GM18517 (cell line): ENCODE measurements around the gene C8G.

ENCODE experiments used
- ATAC-seq: cut with Tn5 transposase; IDR thresholded peaks from one replicate; pipeline ENCODE4 v1.9.1; 2021; ENCODE audit warnings: mild to moderate bottlenecking, moderate library complexity; ENCODE audit not compliant: unreplicated experiment

The C8G gene

GRCh38 chr9:136952876-136953770 lies 8.1 kb downstream of the C8G start:
- no peak for ATAC-seq

- ATAC-seq, result no peak
These were observed 8.8 kb downstream of the C8G start for GRCh38 chr9:136953771-136954269.

- ATAC-seq, result no peak
These were observed 9.4 kb downstream of the C8G start for GRCh38 chr9:136954270-136955083.

- ATAC-seq, result no peak
These were observed 10.3 kb downstream of the C8G start for GRCh38 chr9:136955202-136955942.

- no peak for ATAC-seq
These were observed 10.9 kb downstream of the C8G start for GRCh38 chr9:136955943-136956335.

- no peak for ATAC-seq
These were observed 11.6 kb downstream of the C8G start for GRCh38 chr9:136956604-136957003.

GRCh38 chr9:136957461-136957860 lies 12.4 kb downstream of the C8G start:
- ATAC-seq, result no peak

GRCh38 chr9:136957901-136958300 lies 12.9 kb downstream of the C8G start:
- ATAC-seq, result no peak

- no peak for ATAC-seq
These were observed 13.4 kb downstream of the C8G start for GRCh38 chr9:136958473-136958872.

GRCh38 chr9:136958898-136959850 lies 14.1 kb downstream of the C8G start:
- ATAC-seq, result no peak

- ATAC-seq, result no peak
These were observed 15.3 kb downstream of the C8G start for GRCh38 chr9:136960212-136960937.

- ATAC-seq, result no peak
These were observed 15.9 kb downstream of the C8G start for GRCh38 chr9:136960938-136961275.

- ATAC-seq, result no peak
These were observed 16.4 kb downstream of the C8G start for GRCh38 chr9:136961279-136962065.

- no peak for ATAC-seq
These were observed 17.1 kb downstream of the C8G start for GRCh38 chr9:136962163-136962562.

GRCh38 chr9:136962701-136963248 lies 17.7 kb downstream of the C8G start:
- ATAC-seq, result no peak

GRCh38 chr9:136963341-136963740 lies 18.3 kb downstream of the C8G start:
- no peak for ATAC-seq

GRCh38 chr9:136963751-136964150 lies 18.7 kb downstream of the C8G start:
- no peak for ATAC-seq

- ATAC-seq, result no peak
These were observed 19.2 kb downstream of the C8G start for GRCh38 chr9:136964171-136964689.
